NCI-H510A (cell line): ENCODE measurements around the gene SMIM15.
"Not testable (repeated sequence)": the region's sequence is repeated elsewhere in the genome, so short reads cannot be mapped to it uniquely, and the experiment has no call there.

Experiments
- DNase-seq: peaks from one replicate; lab custom pipeline; 2025; lab: John Stamatoyannopoulos, UW

SMIM15 gene, protein sequence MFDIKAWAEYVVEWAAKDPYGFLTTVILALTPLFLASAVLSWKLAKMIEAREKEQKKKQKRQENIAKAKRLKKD

DNA sequence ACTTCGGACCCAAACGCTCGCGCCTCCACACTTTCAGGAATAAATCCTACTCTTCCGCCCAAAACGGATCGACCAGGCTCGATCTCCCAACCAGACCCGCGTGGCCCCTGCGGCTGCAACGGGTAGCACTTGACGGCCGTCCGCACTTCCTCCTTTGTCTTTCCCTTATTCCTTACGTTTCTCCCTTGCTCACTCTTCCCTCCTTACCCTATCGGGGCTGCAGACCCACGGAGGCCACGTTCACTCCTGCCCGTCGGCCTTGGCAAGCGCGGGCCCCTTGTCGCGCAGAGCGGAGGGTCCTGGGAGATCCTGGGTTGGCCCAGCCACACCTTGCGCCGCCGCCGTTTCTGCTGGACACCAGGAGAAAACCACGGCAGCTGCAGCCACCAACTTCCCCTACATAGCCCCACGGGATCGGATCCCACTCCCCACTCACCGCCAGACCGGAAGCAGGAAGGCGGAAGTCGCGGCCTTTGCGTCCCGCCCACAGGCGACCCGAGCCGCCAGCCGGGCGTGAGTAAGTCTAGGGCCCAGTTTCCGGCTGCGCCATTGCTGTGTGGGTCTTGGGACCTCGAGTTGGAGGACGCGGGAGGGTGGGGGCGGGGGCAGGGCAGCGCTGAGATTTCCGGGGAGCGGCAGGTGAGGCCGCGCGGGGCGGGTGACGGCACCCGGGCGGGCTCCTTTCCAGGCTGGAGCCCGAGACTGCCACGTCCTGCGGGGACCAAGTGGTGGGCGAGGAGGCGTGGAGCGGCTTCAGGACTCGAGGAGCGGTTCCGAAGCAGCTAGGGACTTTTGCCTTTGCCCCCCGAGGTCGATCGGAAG is at the start of gene SMIM15:
SMIM15 (minus strand) TSS at position 459 of the 822 bp plus-strand sequence. CDS start 2,297 bp downstream, outside the sequence.
- DNase-seq = peak; percentile 72

DNA sequence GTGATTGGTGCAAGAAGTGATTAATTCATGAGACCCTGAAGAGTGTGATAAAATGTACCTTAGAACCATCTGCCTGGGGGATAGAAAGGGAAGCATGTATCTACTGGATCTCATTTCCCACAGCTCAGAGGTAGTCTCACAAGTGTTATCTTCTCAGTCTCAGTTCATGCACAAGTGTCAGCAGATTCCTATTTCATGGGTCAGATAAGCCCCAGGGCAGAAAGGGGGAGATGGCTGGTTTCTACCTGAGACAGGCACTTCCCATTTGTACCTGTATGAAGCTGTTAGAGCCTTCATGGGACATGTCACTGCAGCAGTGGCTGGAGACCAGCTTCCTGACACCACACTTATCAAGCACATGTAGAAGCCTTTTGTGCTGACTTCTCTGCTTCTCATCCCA is 45.6 kb upstream of the SMIM15 start:
- DNase-seq = no peak

DNA sequence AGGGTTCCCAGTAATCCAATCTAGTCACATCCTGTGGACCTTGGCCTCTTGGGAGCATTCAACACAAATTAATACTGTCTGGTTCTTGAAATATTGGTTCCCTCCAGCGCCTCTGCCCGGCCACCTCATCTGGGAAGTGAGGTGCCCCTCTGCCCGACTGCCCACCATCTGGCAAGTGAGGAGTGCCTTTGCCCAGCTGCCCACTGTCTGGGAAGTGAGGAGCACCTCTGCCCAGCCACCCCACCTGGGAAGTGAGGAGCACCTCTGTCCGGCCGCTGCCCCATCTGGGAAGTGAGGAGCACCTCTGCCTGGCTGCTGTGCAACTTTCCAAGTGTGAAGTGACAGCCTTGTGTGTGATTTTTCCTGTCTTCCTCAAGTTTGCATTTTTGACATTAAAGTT is 42.7 kb upstream of the SMIM15 start:
- no peak for DNase-seq

DNA sequence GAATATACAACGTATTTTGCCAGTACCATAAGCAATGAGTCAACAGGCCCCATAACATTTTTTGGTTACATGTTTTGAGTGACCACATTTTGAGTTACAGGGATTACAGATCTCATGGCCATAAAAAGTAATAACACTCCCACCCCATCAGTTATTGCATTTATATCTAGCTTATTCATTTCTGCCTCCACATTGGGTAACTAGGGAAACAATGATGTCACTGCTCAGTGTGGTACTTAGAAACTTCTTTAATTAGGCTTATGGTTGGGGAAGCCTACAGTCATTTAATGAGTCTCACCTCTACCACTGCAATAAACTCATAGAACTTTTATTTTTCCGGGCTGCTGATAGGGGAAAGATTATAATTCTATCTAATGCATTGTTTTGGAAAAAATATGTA is 39.9 kb upstream of the SMIM15 start:
- no peak for DNase-seq

DNA sequence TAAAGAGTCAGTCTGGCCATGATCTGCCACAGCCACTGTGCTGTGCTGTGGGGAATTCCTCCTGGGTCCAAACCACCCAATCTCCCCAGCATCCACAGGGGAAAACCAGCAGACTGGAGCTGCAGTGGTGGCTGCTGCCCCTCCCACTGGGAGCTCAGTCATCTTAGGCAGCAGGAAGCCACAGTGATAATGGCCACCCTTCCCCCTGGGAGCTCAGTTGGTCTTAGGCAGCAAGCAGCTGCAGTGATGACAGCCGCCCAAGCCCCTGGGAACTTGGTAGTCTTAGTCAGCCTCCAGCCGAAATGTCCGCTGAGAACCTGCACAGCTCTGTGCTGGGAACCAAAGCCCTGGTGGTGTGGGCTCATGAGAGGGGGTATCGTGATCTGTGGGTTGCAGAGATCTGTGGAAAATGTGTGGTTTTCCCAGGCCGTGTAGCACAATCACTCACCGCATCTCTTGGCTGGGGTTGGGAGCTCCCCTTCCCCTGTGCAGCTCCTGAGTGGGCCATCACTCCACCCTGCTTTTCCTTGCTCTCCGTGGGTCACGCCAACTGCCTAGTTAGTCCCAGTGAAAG is 38.4 kb upstream of the SMIM15 start:
- DNase-seq = no peak

DNA sequence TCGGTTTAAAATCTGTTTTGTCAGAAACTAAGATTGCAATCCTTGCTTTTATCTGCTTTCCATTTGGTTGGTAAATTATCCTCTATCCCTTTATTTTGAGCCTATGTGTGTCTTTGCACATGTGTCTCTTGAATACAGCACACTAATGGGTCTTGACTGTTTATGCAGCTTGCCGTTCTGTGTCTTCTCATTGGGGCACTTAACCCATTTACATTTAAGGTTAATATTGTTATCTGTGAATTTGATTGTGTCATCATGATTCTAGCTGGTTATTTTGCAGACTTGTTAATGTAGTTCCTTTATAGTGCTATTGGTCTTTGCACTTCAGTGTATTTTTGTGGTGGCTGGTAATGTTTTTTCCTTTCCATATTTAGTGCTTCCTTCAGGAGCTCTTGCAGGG is 36.3 kb upstream of the SMIM15 start:
- no peak for DNase-seq

DNA sequence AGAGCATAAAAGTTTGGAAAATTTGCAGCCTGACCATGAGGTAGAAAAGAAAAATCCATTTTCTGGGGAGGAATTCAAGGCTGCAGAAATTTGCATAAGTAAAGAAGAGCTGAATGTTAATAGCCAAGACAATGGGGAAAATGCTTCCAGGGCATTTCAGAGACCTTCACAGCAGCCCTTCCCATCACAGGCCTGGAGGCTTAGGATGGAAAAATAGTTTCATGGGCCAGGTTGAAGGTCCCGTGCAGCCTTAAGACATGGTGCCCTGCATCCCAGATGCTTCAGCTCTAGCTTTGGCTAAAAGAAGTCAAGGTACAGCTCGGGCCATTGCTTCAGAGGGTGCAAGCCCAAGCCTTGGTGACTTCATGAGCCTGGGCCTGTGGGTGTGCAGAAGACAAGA is 25.6 kb upstream of the SMIM15 start:
- DNase-seq = not testable (repeated sequence)

DNA sequence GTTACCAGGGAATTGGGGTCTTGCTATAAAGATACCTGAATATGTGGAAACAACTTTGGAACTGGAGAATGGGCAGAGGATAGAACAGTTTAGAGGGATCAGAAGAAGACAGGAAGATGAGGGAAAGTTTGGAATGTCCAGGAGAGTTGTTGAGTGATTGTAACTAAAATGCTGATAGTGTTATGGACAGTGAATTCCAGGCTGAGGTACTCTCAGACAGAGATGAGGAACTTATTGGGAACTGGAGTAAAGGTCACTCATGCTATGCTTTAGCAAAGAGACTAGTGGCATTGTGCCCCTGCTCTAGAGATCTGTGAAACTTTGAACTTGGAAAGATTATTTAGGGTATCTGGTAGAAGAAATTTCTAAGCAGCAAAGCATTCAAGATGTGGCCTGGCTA is 25.1 kb upstream of the SMIM15 start:
- not testable (repeated sequence) for DNase-seq

DNA sequence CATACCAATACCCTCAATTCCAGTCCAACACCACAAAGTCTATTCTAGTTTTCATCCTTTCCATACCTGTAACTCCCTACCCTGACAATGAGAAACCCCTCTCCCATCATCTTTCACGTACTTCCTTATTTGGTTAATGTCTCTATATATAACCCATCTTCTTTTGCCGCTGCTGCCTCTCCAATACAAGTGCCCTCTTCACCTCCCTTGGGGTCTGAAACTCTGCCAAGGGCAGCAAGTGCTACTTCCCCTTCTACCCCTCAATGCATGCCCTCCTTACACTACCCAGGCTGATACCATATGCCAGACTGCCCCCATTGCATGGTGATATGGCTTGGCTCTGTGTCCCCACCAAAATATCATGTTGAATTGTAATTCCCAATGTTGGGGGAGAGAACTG is 24.4 kb upstream of the SMIM15 start:
- DNase-seq = no peak

DNA sequence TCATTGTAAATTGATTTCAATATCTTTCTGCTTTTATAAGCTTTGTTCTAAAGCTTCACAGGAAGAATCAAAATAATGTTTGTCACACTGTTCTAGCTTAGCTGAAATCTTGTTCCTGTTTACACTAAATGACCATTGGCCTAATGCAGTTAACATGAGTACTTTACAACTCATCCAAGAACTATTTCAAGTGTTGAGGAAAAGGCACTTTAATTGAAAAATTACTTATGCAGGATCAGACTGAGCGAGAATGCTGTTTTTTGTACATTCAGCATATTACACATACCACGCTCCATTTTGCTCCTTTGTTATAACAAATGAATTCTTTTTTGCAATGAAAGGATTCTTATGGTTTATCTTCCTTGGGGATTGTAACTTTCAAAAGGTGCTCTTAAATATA is 22.4 kb upstream of the SMIM15 start:
- no peak for DNase-seq

DNA sequence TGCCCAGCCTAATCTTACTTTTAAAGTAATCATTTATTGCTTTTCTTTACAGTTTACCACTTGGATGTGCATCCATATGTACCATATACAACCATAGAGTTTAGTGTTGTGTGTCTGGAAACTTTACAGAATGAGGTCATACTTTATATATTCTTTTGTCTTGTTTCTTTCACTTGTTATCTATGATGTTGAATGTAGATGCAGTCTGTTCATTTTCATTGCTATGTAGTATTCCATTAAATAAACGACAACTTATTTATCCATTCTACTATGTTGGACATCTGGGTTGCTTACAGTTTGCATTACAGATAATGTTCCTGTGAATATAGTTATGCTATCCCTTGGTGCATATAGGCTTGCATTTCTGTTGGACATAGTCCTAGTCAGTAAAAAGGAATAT is 21.3 kb upstream of the SMIM15 start:
- DNase-seq = no peak

DNA sequence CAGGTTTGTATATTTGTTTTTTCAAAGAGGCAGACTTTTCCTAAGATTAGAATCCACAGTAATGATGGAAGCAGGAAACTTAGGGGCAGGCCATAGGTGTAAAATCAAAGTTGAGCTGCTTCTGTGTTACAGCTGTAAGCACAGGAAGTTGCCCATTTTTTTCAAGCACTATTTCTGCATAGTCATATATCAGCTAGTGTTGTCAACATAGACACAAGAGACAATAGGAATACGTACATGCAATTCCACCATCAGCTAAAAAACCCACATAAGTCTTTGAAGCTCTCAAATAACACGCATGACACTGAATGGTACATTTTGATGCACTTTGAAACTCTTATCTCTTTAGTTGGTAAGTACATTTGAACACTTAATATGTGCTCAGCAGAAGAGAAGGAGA is 20.2 kb upstream of the SMIM15 start:
- DNase-seq = no peak

DNA sequence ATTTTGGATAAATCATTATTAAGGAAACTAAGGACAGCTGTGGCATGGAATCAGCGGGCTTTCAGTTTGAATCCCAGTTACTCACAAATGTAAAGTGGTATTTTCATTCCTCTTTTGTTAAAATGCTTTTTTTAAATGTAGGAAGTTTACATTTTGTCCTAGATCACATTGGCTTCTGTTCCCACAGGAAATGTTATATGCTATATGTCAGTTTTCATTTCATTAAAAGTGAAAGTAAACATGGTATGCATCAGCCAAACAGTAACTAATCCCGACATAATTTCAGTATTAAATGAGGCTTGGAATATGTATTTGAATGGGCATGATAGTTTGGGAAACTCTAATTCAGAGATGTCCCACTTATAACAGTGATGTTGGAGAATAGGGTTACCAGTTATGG is 18.6 kb upstream of the SMIM15 start:
- no peak for DNase-seq

DNA sequence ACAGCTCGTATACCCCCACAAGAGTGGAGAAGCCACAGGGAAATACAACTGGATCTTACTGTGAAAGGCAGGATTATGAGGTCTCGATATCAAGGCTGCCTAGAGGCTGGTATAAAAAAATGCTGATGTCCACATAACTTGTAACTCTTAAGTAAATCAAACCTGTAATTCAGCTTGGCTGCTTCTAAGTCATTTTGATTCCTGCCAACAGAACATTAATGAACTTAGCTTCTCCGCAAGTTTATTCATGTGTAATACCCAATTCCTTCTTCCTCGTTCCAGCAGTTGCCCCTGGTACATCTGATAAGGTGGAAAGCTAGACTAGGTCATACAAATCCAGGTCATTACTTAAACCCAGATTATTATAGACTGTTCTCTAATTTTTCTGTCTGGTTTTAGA is 16.4 kb upstream of the SMIM15 start:
- no peak for DNase-seq

DNA sequence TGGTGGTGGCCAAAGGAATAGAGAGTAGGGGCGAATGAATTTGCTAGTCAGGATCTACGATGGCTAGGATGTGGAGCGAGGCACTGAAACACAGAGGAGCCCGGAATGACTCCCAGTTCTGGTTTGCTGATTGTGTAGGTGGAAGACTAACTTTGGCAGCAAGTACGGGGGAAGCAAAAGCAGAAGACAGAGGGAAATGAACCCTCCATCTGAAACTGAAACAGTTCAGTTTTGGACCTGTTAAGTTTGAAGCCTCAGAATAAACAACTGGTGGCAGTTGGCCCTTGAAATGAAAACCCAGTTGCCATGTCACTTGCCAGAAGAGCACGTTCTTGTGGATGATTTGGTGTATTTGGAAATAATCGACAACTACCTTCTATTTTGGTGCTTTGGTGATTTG is 15.4 kb upstream of the SMIM15 start:
- DNase-seq = no peak

DNA sequence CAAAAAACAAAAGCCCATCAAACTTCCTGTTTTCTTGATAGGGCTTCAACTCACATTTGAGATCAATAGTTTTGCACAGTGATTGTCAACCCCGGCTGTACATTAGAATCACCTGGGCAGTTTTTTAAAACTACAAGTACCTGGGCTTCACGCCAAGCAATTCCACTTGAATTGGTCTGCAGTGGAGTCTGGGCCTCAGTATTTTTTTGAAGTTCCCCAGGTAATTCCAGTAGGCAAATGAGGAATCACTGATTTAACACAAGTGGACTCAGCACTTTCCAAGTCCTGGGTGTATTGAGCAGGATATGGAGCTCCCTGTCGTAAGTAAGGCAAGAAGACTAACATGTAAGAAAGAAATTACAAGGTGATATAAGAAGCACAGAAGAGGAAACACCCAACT is 14.8 kb upstream of the SMIM15 start:
- DNase-seq = no peak

DNA sequence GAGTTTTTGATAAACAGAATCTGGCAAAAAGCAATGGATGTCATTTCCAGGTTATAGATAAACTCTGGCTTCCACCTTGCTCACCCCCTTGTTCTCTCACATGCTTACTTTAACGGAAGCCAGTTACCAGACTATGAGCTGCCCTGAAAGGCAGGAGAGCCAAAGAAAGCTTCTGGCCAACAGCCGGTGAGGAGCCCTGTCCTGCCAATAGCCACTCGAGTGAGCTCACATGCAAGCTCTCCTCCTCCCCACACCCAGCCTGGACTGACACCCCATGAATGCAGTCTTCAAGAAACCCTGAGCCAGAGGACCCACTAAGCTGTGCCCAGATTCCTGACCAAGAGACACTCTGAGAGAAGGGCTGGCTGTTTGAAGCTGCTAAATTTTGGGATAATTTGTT is 14.4 kb upstream of the SMIM15 start:
- DNase-seq = no peak

DNA sequence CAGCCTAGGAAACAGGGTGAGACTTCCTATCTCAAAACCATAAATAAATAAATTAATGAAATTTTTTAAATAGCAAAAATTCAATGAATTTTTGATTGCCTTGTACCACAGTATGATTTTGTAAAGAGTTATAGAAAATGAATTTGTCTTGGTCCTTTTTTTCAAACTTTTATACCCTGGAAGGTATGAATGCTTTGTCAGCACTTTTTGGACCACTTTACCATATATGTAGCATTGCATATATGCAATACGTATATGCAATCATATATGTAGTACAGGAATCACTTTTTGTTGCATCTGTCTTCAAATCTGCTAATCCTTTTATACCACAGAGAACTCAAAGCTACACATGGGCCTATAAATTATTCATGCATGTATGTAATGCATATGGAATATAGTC is 9.2 kb upstream of the SMIM15 start:
- no peak for DNase-seq

DNA sequence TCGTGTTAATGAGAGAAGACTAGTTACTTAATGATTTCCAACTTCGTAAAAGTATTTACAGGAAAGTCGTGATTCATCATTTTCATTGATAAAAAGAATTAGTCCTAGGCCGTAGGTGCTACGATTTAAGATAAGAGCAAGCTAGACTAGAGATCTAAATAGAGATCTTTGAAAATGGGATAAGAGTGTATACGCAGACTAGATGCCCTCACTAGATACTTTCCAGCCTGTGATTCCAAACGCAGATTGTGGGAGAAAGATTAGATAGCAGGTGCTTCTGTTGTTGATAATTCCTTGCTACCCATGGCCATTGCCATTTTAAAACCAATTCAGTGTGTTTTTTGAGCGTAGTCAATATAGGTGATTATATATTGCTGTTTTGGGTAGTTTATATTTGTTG is 6.7 kb upstream of the SMIM15 start:
- DNase-seq = no peak

DNA sequence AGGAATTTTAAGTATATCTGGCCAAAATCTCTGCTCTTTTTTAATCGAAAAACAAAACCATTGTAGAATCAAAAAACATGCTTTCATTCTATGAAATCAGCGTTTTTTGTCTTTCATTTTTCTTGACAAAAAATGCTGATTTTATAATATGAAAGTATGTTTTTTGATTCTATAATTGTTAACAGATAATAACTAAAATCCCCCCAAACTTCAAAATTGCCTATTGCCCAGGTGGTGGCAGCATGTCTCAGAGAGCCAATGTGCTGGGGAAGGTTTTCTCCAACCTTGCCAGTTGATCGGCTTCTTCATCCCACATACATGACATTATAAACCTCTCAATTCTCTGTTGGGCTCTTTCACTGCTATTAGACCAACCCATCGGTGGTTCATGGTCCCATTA is 5.1 kb upstream of the SMIM15 start:
- DNase-seq = no peak

DNA sequence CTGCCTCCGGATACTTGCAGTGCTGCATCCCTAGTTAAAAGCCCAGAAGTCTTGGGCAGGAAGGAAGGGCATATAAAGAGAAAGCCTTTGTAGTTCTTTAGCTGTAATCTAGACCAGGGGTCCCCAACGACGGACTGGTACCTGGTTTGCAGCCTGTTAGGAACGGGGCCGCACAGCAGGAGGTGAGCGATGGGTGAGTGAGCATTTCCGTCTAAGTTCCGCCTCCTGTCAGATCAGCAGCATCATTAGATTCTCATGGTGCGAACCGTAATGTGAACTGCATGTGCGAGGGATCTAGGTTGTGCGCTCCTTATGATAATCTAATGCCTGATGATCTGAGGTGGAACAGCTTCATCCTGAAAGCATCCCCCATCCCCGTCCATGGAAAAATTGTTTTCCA is 1.6 kb upstream of the SMIM15 start:
- DNase-seq = no peak

DNA sequence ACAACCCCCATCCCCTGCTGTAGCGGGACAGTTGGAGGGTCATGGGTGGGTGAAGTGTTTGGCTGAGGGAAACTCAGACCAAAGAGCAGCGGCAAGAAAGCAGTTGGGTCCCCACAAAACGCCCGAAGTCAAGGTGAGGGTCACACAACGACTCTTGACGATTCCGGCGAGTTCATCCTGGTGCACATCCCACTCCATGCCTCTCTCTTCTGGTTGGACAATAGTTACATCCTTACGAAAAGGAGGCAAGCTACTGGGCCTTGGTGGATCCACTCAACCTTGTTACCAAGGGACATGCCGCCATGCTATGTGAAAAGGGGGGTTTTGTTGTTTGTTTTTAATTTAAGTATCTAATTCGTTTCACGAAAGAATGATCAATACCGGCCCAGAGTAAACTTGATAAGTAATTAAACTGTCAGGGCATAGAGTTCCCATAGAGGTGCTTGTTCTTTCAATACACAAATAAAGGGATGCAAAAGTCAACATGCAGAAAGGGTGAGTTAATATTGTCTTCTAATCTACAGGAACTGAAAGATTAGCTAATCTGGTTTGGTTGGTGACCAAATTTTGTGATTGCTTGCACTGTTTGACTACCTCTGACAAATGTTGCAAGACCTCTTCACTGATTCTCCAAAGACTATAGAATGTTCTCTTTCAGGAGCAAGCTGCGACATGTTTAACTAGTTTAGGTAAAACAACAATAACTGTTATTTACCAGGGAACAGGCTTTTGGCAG is 732 bp upstream of the SMIM15 start:
- DNase-seq = peak; percentile 4

DNA sequence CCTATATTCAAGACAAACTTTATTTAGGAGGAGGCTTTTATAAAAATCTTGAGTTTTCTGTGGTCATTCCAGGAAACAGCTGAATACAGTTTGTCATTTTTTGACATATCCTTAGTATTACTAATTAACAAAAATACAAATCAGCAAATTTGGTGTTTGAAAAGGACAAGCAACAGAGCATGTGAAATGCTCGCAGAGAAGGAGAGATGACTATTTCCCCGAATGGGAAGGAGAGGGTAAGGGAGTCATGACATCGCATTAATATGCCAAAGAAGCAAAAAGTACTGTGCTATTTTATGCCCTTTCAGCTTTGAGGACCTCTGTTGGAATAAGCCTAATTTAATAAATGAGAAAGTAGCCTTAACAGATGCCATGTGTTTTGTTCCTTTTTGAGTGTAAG is 1.8 kb downstream of the SMIM15 start:
- DNase-seq = no peak
